Bone marrow (tissue), 2 donors: ENCODE results near the gene RPS6KA2.

Experiments used
- DNase-seq, 2 donors: peaks; one replicate each; lab custom pipeline; 2025; lab: John Stamatoyannopoulos, UW

The RPS6KA2 gene

GRCh38 chr6:166615059-166615770 lies 11.8 kb downstream of the RPS6KA2 start:
- no peak for DNase-seq

- no peak for DNase-seq
Observed at GRCh38 chr6:166614589-166614988, 12.5 kb downstream of the RPS6KA2 start.

- DNase-seq, result no peak
Observed at GRCh38 chr6:166614171-166614583, 12.9 kb downstream of the RPS6KA2 start.

GRCh38 chr6:166613027-166613426 lies 14.0 kb downstream of the RPS6KA2 start:
- DNase-seq, result no peak

- DNase-seq, result no peak
Observed at GRCh38 chr6:166612471-166612881, 14.6 kb downstream of the RPS6KA2 start.

- DNase-seq, result no peak
Observed at GRCh38 chr6:166611631-166612030, 15.4 kb downstream of the RPS6KA2 start.

GRCh38 chr6:166610069-166610468 lies 17.0 kb downstream of the RPS6KA2 start:
- DNase-seq, result no peak

- no peak for DNase-seq
Observed at GRCh38 chr6:166608774-166609173, 18.3 kb downstream of the RPS6KA2 start.

- no peak for DNase-seq
Observed at GRCh38 chr6:166605752-166606151, 21.3 kb downstream of the RPS6KA2 start.

GRCh38 chr6:166604911-166605310 lies 22.1 kb downstream of the RPS6KA2 start:
- DNase-seq, result no peak

- no peak for DNase-seq
Observed at GRCh38 chr6:166604328-166604727, 22.7 kb downstream of the RPS6KA2 start.

- no peak for DNase-seq
Observed at GRCh38 chr6:166603043-166603690, 23.9 kb downstream of the RPS6KA2 start.

GRCh38 chr6:166601956-166602355 lies 25.1 kb downstream of the RPS6KA2 start:
- DNase-seq, result no peak

- no peak for DNase-seq
Observed at GRCh38 chr6:166600931-166601330, 26.1 kb downstream of the RPS6KA2 start.

- DNase-seq, result no peak
Observed at GRCh38 chr6:166599205-166599604, 27.8 kb downstream of the RPS6KA2 start.

GRCh38 chr6:166598441-166599138 lies 28.5 kb downstream of the RPS6KA2 start:
- peak in 1 of 2 donors; percentile 37 for DNase-seq

GRCh38 chr6:166597711-166598440 lies 29.2 kb downstream of the RPS6KA2 start:
- no peak for DNase-seq

- DNase-seq, result no peak
Observed at GRCh38 chr6:166596776-166597507, 30.1 kb downstream of the RPS6KA2 start.

- no peak for DNase-seq
Observed at GRCh38 chr6:166595949-166596348, 31.1 kb downstream of the RPS6KA2 start.

GRCh38 chr6:166595061-166595780 lies 31.8 kb downstream of the RPS6KA2 start:
- no peak for DNase-seq

GRCh38 chr6:166592821-166593220 lies 34.2 kb downstream of the RPS6KA2 start:
- peak in 1 of 2 donors; percentile 8 for DNase-seq
